ENCODE data around the gene TBC1D9. TPM values are rescaled to one million over a fixed set of nuclear protein-coding genes. Genes with fewer than 3 reads are reported as not detected.

Gene TBC1D9
- polyA plus RNA-seq, 4 donors = 29.1 to 67.2 (median 61.1) TPM

DNA sequence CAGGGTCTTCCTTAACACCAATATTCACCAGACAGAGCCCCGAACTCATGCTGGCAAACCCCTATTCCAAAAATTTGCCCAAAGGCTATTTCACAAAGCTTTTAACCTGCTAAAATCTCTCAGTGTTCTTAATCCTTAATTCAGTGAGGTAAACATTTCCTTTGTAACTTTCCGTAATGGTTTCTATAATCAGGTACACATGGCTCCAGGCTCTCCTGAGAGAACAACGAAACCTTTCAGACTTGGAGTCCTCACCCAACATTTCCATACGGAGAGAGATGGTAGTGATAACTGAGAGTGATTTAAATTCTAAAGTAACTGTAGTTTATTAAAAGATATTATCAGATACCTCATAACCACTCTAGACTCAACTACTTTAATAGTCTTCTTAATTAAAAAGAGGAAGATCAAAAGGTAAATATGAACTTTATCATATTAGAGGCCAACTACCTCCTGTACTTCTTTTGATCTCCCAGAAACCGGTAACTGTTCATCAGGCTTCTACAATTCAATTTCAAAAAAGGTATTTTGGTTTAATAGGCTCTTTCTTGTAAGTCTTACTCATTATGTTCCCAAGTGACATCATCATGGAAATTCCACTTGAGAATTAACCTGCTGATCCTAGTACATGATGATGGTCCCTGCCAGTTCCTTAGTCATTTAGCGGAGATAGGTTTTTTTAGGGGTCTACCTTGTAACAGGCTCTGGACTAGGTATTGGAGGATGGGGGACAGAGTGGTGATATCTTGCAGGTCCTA lies 96.1 kb downstream of the TBC1D9 start:
- DNase-seq (ENCODE audit: low read depth in 4 of 4, low spot score in 3 of 4) = no peak

DNA sequence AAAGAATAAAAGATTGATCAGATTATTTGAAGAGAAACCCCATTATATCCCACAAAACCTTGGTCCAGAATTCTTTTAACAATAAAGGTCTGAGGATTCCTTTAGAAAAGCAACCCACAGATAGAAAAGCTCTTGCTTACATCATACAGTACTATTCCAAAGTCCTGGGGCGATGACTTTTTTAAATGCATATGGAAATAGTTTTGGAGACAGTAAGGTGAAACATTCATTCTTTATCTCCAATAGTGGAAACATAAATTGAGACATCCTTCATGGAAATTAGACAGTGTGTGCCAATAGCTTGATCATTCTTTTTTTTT lies 101.7 kb downstream of the TBC1D9 start:
- no peak for DNase-seq (ENCODE audit: low read depth in 4 of 4, low spot score in 3 of 4)

DNA sequence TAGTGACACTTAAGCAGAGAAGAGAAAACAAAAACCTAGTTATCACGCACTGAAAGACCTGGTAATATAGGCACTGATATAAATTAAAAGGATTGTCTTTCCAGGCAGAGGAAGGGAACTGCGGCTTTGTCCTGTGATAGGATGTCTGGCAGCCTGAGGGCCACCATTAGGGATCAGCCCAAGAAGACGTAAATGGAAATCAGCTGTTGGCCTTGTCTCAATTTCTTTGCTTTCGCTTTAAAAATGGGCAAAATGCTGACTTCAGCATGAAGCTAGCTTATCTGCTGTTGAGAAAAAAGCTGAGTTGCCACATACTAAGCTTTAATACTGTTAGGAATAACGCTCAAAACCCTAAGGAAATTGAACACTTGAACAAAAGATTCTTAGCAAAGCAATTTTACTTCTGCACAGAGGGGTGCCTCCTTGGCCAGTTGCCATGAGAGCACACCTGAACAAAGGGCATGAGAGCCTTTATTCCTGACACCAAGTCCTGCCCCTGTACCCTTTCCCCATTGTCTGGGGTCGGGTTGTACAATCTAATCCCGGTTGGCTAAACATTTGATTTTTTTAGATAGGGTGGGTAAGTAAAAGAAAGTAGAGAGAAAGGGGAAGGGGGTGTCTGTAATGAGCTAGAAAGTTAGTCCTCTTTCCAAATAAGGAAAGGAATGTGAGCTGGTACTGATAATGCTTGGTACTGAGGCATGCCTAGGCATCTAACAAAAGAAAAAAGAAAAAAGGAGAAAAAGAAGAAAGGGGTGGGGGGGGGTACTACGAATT lies 102.3 kb downstream of the TBC1D9 start:
- DNase-seq (ENCODE audit: low read depth in 4 of 4, low spot score in 3 of 4) = no peak

DNA sequence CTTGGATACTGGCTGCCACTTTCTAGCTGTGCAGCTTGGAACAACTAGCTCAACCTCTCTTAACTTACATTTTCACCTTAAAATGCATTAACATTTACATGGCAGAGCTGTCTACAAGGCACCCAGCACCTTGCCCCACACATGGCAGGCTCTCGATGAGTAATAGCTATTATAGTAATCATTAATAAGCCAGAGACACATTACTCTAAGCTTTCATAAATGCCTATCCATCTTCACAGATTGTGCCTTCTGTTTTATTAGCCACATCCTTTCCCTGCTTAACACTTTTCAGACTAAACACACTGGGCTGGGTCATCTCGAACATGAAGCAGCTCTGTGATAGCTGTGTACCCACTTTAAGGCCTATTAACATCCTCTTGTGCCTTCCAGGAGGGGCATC lies 103.6 kb downstream of the TBC1D9 start:
- DNase-seq (ENCODE audit: low read depth in 4 of 4, low spot score in 3 of 4) = no peak

DNA sequence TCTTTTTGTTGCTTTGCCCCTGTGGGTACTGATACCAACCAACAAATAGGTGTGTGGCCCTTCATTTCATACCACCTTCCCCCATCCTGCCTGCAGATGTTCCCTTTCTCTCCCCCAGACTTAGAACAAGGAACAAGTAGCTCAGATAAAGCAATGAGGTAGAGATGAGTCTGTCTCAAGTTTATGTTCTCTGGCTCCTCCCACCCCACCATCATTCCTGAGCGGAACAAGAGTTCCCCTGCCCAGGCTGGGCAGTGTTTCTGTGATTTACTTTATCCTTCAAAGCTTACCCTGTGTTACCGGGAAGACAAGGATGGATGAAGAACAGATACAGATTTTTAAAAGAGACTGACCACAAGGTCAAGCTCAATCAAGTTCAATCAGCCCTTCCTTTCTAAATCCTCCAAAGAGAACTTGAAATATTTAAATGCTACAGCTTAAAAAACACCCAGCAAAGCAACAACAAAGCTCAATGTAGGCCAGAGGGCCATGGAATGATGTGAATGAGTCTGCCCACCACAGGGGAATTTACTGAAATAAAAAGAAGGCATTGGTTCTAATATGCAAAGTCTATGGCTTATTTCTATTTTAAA lies 107.4 kb downstream of the TBC1D9 start:
- no peak for DNase-seq (ENCODE audit: low read depth in 4 of 4, low spot score in 3 of 4)

GRCh38 chr4:140645614-140646412 lies 110.4 kb downstream of the TBC1D9 start:
- DNase-seq (ENCODE audit: low read depth in 4 of 4, low spot score in 3 of 4) = no peak

- DNase-seq (ENCODE audit: low read depth in 4 of 4, low spot score in 3 of 4) = no peak
Measured at GRCh38 chr4:140645196-140645595, 111.0 kb downstream of the TBC1D9 start.

DNA sequence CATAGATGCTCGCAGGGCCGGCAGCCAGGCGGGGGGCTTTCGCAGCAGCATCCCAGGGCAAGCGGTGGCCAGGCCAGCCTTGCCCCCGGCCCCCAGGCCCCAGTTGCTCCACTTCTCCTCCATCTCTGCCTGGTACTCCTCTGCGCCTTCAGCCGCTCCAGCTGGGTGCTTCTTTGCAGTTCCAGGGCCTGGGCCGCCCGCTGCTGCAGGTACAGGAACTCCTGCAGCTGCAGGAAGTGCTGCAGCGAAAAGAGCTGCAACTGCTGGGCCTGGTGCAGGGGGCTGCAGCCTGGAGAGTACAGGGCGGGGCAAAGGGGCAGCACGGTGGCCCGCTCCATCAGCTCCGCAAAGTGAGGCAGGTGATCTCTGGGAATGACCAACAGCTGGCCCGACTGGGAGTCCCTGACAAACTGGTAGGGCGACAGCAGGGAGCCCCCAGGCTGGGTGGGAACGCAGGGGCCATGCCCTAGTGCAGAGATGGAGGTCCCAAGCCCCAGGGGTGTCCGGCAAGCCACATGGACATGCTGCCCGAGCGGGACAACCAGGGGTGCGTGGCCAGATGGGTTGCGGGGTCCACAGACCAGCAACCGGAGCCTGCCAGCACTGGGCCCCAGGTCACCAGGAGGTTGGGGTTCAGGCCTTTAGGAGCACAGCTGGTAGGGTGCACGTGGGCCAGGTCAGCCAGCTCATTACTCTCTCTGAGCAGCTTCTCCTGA lies 111.6 kb downstream of the TBC1D9 start:
- no peak for DNase-seq (ENCODE audit: low read depth in 4 of 4, low spot score in 3 of 4)

DNA sequence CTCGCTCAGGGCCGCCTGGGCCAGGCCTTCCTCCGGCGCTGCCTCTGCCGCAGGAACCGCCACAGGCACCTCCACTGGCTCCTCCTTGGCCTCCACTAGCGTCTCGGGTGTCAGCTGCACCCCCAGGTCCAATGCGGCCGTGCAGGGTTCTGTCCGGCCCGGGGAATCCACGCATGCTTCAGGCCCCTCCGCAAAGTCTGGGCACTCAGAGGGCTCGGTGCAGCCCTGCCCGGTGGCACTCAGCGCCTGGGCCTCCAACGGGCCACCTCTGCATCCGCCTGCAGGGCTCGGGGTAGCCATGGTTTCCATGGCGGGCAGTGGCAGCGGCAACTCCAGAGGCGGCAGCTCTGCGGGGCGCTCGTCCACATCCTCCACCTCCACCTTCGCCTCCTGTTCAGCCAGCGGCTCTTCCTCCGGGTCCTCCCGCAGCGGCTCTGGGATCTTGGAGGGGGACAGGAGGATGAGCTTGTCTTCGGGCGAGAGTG lies 112.6 kb downstream of the TBC1D9 start:
- DNase-seq (ENCODE audit: low read depth in 4 of 4, low spot score in 3 of 4) = no peak

DNA sequence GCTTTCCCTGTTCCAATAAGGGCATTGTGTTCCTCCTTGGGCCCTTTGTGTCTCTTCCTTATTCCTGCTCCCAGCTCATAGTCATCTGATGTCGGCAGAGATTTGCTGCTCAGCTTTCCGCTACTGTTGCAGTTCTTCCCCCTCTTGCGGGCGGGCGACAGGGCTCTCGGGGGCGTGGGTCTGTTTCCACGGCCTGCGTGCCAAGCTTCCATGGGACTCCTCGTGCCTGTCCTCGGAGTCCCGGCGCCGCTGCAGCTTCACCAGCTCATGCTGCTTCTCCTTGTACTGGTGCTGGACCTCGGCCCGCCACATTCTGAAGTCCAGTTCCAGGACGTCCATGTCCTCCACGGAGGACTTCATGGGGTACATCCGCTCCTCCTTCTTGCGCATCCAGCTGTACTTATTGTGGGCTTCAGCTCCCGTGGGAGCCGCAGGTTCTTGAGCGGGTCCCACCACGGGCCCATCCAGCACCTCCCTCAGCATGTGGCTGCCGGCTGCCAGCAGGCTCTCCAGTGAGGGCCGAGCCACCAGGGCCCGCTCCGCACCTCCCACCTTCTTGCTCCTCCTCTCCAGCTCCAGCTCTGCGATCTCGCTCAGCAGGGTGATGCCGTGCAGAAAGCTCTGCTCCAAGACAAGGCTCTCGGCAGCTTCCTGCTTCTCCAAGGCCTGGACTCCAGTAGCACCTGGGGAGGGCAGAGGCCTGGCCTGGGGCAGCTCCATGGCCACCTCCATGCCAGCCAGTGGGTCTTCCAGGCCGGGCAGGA lies 113.3 kb downstream of the TBC1D9 start:
- no peak for DNase-seq (ENCODE audit: low read depth in 4 of 4, low spot score in 3 of 4)

- peak in 1 of 4 donors; percentile 44 for DNase-seq (ENCODE audit: low read depth in 4 of 4, low spot score in 3 of 4)
Measured at GRCh38 chr4:140641789-140642439, 114.3 kb downstream of the TBC1D9 start.

- no peak for DNase-seq (ENCODE audit: low read depth in 4 of 4, low spot score in 3 of 4)
Measured at GRCh38 chr4:140641105-140641555, 115.1 kb downstream of the TBC1D9 start.

- DNase-seq (ENCODE audit: low read depth in 4 of 4, low spot score in 3 of 4) = no peak
Measured at GRCh38 chr4:140640150-140640748, 115.9 kb downstream of the TBC1D9 start.

DNA sequence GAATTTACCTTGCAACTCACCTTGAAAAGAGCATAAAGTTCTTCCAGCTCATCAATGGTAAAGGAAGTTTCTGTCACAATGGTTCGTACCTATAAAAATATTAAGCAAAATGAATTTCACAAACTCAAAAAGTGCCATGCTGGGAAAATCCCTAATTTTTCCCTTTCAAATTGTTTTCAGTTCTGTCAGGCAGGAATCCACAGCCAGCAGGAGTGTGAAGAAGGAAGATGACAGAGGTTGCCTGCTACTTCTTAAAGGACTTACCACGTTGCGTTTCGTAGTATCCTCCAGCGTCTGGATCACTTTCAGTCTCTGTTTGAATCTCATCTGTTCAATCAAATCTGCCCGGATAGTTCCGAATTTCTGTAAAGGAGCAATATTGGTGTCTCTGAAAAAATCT lies 117.1 kb downstream of the TBC1D9 start:
- DNase-seq (ENCODE audit: low read depth in 4 of 4, low spot score in 3 of 4) = no peak

- DNase-seq (ENCODE audit: low read depth in 4 of 4, low spot score in 3 of 4) = no peak
Measured at GRCh38 chr4:140637836-140638235, 118.3 kb downstream of the TBC1D9 start.

DNA sequence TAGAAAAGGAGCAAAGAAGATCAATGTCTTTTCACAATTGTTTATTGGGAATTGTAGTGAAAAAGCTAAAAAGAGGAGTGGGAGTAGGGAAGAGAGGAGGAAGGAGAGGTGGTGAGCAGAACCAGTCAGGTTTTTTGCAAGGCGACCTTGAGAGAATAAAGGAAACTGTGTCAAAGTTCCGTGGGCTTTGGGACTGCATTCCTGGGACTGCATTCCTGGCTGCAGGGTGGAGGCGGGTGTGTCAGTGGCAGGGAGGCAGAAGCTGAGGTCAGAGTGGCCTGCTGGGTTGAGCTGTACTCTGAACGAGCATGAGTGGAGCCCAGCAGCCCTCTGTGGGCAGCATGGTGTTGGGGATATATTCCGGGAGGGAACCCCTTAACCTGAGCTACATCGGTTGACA lies 120.6 kb downstream of the TBC1D9 start:
- no peak for DNase-seq (ENCODE audit: low read depth in 4 of 4, low spot score in 3 of 4)

DNA sequence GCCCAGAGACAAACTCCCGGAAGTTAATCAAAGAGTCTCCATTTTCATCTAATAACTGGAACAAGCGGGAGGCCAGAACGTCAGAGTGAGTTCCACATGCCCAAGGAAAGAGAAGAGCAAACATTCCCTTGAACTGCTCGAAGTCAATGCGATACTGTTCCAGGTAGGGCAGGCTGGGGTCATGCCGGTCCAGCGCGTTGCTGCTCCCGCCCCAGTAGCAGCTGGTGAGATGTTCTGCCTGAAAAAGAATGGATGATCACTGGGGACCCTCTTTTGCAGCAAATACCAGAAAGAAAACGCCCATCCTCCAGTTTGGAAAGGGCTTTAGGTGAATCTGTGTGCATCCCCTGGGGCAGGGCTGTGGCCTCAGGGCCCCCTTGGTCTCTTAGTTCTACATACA lies 122.2 kb downstream of the TBC1D9 start:
- DNase-seq (ENCODE audit: low read depth in 4 of 4, low spot score in 3 of 4) = no peak

DNA sequence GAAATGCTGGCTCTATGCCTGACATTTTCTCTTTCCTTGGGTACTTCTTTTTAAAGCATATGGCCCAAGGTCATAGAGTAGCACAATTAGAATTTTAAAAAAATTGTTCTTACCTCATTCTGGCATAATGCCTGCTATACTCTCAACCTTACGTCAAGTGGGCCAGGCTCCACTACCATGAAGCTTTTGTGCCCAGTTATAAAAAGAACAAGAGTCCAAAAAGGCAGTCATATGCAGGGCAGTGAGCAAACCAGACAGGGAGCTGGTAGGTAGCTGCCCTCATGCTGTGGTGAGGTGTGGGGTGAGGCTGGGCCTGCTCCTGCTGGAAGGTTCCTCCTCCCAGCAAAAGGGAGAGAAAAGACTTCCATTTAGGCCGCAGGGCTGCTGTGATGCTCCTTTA lies 123.1 kb downstream of the TBC1D9 start:
- no peak for DNase-seq (ENCODE audit: low read depth in 4 of 4, low spot score in 3 of 4)

DNA sequence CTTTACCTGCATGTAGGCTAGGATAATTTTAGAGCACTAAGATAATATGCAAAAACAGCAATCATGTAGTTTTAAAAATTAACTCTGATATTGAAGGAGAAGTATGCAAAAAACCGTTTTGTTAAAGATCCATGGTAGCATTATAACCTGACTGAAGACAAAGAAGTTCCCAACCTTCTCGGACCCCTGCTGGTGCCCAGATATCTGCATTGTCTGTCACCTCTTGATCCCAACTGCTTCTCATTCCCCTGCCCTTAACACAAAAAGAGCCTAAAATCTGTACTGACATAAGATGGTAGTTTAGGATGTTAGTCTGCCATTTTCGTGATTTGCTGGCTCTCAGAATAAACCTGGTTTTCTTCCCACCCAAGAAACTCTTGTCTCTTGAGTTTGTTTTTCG lies 125.9 kb downstream of the TBC1D9 start:
- no peak for DNase-seq (ENCODE audit: low read depth in 4 of 4, low spot score in 3 of 4)
